ENCODE data around the gene MBIP. TPM values are rescaled to one million over a fixed set of nuclear protein-coding genes. Genes with fewer than 3 reads are reported as not detected.

The MBIP gene
- total RNA-seq, 1 donor from 2014 or later = 111 TPM

DNA sequence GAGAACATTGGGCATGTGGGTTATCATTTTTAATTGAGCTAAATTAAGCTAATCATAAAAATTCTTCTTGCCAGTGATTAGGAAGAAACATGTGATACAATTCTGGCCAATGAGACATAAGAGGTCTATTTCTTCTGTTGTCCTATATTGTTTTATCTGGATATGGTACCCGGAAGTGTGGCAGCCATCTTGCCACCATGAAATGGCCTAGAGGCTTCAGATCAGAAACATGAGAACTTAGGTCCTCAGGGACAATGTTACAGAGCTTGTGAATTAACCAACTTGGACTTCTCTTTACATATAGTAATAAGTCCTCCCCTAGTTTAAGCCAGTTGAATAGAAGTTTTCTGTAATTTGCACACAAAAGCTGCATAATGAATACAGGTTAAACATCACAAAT lies 30.5 kb downstream of the MBIP start:
- TF ChIP-seq, protein P1, sequence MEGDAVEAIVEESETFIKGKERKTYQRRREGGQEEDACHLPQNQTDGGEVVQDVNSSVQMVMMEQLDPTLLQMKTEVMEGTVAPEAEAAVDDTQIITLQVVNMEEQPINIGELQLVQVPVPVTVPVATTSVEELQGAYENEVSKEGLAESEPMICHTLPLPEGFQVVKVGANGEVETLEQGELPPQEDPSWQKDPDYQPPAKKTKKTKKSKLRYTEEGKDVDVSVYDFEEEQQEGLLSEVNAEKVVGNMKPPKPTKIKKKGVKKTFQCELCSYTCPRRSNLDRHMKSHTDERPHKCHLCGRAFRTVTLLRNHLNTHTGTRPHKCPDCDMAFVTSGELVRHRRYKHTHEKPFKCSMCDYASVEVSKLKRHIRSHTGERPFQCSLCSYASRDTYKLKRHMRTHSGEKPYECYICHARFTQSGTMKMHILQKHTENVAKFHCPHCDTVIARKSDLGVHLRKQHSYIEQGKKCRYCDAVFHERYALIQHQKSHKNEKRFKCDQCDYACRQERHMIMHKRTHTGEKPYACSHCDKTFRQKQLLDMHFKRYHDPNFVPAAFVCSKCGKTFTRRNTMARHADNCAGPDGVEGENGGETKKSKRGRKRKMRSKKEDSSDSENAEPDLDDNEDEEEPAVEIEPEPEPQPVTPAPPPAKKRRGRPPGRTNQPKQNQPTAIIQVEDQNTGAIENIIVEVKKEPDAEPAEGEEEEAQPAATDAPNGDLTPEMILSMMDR (IDR thresholded peaks at IDR 0.05) = no peak
- H3K4me3 ChIP-seq = no peak overlapping the region

DNA sequence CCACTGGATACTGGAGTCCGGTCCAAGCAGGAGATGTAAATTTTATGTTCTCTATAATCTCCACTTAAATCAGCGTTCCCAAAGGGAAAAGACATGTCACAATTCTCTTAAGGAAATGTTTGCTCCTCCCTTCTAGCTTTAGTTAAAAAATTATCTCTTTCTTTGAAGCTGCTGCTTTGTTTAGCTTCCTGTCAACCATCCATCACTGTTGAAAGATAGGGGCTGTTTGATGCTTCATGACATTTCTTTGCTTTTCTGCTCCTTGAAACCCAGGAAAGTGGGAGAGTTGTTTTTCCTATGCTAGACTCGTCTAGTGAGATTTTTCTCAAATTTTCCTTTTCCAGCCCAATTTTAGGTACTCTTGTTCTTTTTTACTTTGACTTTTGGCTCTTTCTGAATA lies 31.9 kb downstream of the MBIP start:
- Histone ChIP-seq H3K9me3 (no peaks in the 10 kb centered on the region), H3K36me3 (no peaks in the 10 kb centered on the region), H3K4me3 (no peak overlapping the region), H3K27me3 (ENCODE audit: low read depth) (no peaks in the 10 kb centered on the region), H3K4me1 (no peaks in the 10 kb centered on the region), H3K27ac (no peak overlapping the region)
- DNase-seq = no peak
- TF ChIP-seq, protein P1 (IDR thresholded peaks at IDR 0.05) = no peak
- intact Hi-C loops (cut with DNase I) = no loop called here
- ATAC-seq = no peak

More for the DNA sequence above, 30.5 kb downstream of the MBIP start:
- intact Hi-C loops (cut with DNase I) = no loop called here
- Histone ChIP-seq H3K9me3 (no peaks in the 10 kb centered on the region), H3K27me3 (ENCODE audit: low read depth) (no peaks in the 10 kb centered on the region), H3K4me1 (no peaks in the 10 kb centered on the region), H3K36me3 (no peaks in the 10 kb centered on the region), H3K27ac (no peak overlapping the region)
- ATAC-seq (no peak), DNase-seq (no peak)

DNA sequence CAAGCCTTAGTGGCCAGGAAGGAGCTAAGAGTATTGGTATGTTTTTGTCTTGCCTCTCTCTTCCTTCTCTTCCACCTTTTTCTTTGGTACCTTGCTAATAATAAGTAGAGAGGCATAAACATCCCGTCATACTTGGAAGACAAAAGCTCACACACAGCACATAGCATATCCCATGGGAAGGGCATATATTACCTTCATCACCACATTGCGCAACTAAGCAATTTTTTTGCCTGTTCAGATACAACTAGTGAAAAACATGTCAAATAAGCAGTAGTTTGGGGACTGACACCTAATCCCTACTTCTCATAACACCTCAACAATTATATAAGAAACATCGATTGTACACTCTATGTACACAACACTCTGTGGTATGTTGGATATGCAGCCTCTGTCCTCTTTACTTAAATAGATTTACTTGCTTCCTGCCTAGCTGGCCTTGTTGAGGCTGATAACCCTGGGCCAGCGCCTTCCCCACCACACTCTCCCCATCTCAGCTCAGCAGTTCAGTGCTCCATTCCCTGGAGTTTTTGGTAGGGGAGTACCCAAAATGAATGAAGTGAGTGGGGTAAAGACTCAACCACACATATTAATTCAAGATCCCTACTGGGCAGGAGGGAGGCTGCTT lies 35.4 kb downstream of the MBIP start:
- no peaks in the 10 kb centered on the region for H3K4me1 ChIP-seq
- TF ChIP-seq, protein P1 (IDR thresholded peaks at IDR 0.05) = no peak
- DNase-seq = no peak
- no peak for ATAC-seq
- no peaks in the 10 kb centered on the region for H3K36me3 ChIP-seq
- intact Hi-C loops (cut with DNase I) = no loop called here
- no peak overlapping the region for H3K4me3 ChIP-seq
- no peaks in the 10 kb centered on the region for H3K27me3 ChIP-seq (ENCODE audit: low read depth)
- H3K27ac ChIP-seq = no peak overlapping the region
- no peaks in the 10 kb centered on the region for H3K9me3 ChIP-seq

DNA sequence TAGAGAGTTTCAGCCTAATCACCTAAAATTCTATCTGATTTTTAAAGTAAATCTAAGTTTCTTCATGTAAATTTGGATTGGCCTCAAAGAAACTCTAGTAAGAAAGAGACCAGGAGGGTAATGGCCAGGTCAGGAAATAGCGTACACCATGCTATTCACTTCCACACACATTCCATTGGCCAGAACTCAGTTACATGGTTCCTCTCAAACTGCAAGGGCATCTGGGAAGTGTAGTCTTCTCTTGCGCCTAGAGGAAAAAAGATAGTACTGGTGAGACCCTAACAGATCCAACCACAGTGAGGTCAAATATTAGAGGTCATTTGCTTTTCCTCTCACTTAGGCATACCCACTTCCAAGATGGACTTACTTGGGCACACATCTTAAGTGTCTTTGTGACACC lies 39.1 kb downstream of the MBIP start:
- intact Hi-C loops (cut with DNase I) = no loop called here
- H3K9me3 ChIP-seq = no peaks in the 10 kb centered on the region
- no peak for ATAC-seq
- no peaks in the 10 kb centered on the region for H3K36me3 ChIP-seq
- H3K27me3 ChIP-seq (ENCODE audit: low read depth) = no peaks in the 10 kb centered on the region
- no peak for DNase-seq
- H3K27ac ChIP-seq = no peak overlapping the region
- no peaks in the 10 kb centered on the region for H3K4me1 ChIP-seq
- no peak overlapping the region for H3K4me3 ChIP-seq
- TF ChIP-seq, protein P1 (IDR thresholded peaks at IDR 0.05) = no peak

DNA sequence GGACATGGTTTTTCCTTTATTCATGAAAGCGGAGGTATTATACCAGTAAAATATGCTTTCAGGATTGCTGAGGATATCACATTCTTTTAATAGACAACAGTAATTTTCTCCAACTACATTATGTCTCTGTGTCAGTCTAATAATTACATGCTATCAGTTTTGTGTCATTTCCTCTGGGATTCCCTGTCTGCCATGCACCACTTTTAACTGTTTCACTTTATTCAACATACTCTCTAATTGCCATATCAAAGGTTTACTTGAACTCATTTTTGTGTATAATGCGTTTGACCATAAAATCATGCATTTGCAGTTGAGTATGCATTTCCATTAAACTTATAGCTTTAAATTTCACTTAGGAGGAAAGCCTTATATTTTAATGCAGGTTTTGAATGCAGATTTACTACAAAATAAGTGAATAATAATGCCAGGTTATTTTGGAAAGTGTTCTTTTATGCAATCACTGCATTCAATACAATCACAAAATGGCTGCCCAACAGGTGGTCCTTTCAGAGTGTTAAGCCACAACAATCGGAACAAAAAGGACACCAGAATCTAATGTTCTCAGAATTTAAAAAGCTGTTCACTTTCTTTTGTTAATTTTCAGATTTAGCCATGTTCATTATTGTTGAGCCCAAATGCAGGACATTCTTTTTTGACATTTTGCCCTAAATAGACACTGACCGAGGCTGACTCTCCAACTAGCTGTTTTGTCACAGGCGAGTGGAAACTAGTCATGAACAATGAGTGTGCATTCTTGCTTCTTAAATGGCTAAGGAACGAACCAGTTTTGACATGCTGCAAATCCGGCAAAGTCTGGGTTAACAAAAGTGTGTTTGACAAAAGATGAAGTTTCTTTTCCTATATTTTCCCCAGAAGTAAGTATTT lies 40.9 kb downstream of the MBIP start:
- H3K27me3 ChIP-seq (ENCODE audit: low read depth) = no peaks in the 10 kb centered on the region
- no peak overlapping the region for H3K27ac ChIP-seq
- intact Hi-C loops (cut with DNase I) = no loop called here
- ATAC-seq (no peak), DNase-seq (no peak)
- H3K9me3 ChIP-seq = no peaks in the 10 kb centered on the region
- H3K36me3 ChIP-seq = no peaks in the 10 kb centered on the region
- no peaks in the 10 kb centered on the region for H3K4me1 ChIP-seq
- H3K4me3 ChIP-seq = no peak overlapping the region
- TF ChIP-seq, protein P1 (IDR thresholded peaks at IDR 0.05) = no peak
